Thoracic aorta (tissue), 2 donors: ENCODE results near the gene CEACAM1. TPM values are rescaled to one million over a fixed set of nuclear protein-coding genes. Genes with fewer than 3 reads are reported as not detected.

Experiments used
- ATAC-seq: fragments of 150-250 bp; one replicate; pipeline ENCODE4 v1.8.0; 2017; ENCODE audit warnings: low read depth; ENCODE audit not compliant: insufficient number of reproducible peaks, low FRiP score
- DNase-seq: peaks from one replicate; pipeline ENCODE4 v3.0.0-alpha.2; 2020; ENCODE audit warnings: low spot score
- H3K27ac ChIP-seq, 2 donors: fragments of 200-600 bp; sonication (generic); 1 replicate in 1 of 2; 2 replicates in 1 of 2; pipeline ENCODE4 v1.5.1; 2016; ENCODE audit warnings: mild to moderate bottlenecking in 2 of 2, moderate library complexity in 2 of 2
- H3K27me3 ChIP-seq: fragments of 200-600 bp; sonication (generic); replicated peaks from 2 replicates; pipeline ENCODE4 v1.6.0; 2016; ENCODE audit warnings: mild to moderate bottlenecking; ENCODE audit not compliant: insufficient read depth
- H3K36me3 ChIP-seq: fragments of 200-600 bp; sonication (generic); one replicate; pipeline ENCODE4 v1.5.1; 2016
- H3K4me1 ChIP-seq, 2 donors: fragments of 200-600 bp; sonication (generic); 1 replicate in 1 of 2; 2 replicates in 1 of 2; pipeline versions ENCODE4 v1.5.1 to v1.6.0; 2016; ENCODE audit warnings: low read depth in 2 of 2, mild to moderate bottlenecking in 1 of 2; ENCODE audit not compliant: control insufficient read depth in 1 of 2
- H3K4me3 ChIP-seq: fragments of 200-600 bp; sonication (generic); 2 replicates; pipeline ENCODE4 v1.5.1; 2016; ENCODE audit warnings: mild to moderate bottlenecking
- H3K9me3 ChIP-seq: fragments of 200-600 bp; sonication (generic); 2 replicates; pipeline ENCODE4 v1.5.1; 2016
- CTCF ChIP-seq: fragments of 200-600 bp; sonication (generic); IDR thresholded peaks from one replicate; pipeline ENCODE4 v1.5.1; 2019; ENCODE audit warnings: antibody characterized with exemption
- total RNA-seq, 2 donors: library from RNA; depleted of rRNA; stranded (reverse); fragments of >200 nt; gene quantifications; one replicate each; pipeline versions ENCODE4 v1.1.0 to v1.2.3, GENCODE V29; 2016

CEACAM1 gene
- total RNA-seq, 2 donors from 2014 or later = 2.2 to 4.6 TPM

- no peak for ATAC-seq
- no peak overlapping the region for H3K4me3 ChIP-seq
- no peak for DNase-seq
- no peaks in the 10 kb centered on the region for H3K27me3 ChIP-seq
- peaks cover under 1 to 7% of the 10 kb centered on the region in 2 donors for H3K4me1 ChIP-seq
- no peak for TF ChIP-seq CTCF
- H3K36me3 ChIP-seq = no peaks in the 10 kb centered on the region
- H3K9me3 ChIP-seq = no peaks in the 10 kb centered on the region
- H3K27ac ChIP-seq = no peak overlapping the region
Measured at GRCh38 chr19:42569193-42569592, 40.9 kb upstream of the CEACAM1 start.

GRCh38 chr19:42568006-42568405, 39.7 kb upstream of the CEACAM1 start:
- Histone ChIP-seq H3K4me3 (no peak overlapping the region), H3K9me3 (no peaks in the 10 kb centered on the region), H3K27me3 (no peaks in the 10 kb centered on the region), H3K36me3 (no peaks in the 10 kb centered on the region), H3K27ac (no peak overlapping the region), H3K4me1 (peaks cover 9 to 14% of the 10 kb centered on the region in 2 donors)
- TF ChIP-seq CTCF = no peak
- DNase-seq (no peak), ATAC-seq (no peak)

GRCh38 chr19:42567567-42567966, 39.3 kb upstream of the CEACAM1 start:
- Histone ChIP-seq H3K27ac (peak overlapping the region; percentile 21 to 67), H3K36me3 (no peaks in the 10 kb centered on the region), H3K27me3 (no peaks in the 10 kb centered on the region), H3K4me1 (peaks cover 9 to 14% of the 10 kb centered on the region in 2 donors), H3K4me3 (no peak overlapping the region), H3K9me3 (no peaks in the 10 kb centered on the region)
- ATAC-seq (no peak), DNase-seq (no peak)
- TF ChIP-seq CTCF = no peak

GRCh38 chr19:42563352-42564210, 35.3 kb upstream of the CEACAM1 start:
- Histone ChIP-seq H3K4me3 (no peak overlapping the region), H3K27ac (peak overlapping the region in 1 of 2 donors; percentile 46), H3K4me1 (peaks cover 9 to 14% of the 10 kb centered on the region in 2 donors), H3K36me3 (no peaks in the 10 kb centered on the region), H3K9me3 (no peaks in the 10 kb centered on the region), H3K27me3 (no peaks in the 10 kb centered on the region)
- ATAC-seq (peak; percentile 52), DNase-seq (no peak)
- TF ChIP-seq CTCF = peak; percentile 59

- no peak for DNase-seq
- Histone ChIP-seq H3K4me3 (no peak overlapping the region), H3K4me1 (peaks cover 8 to 9% of the 10 kb centered on the region in 2 donors), H3K9me3 (no peaks in the 10 kb centered on the region), H3K27me3 (no peaks in the 10 kb centered on the region), H3K36me3 (no peaks in the 10 kb centered on the region), H3K27ac (no peak overlapping the region)
- no peak for TF ChIP-seq CTCF
- no peak for ATAC-seq
Measured at GRCh38 chr19:42561512-42561911, 33.2 kb upstream of the CEACAM1 start.
